Measurements from ENCODE around the gene ARSG.

DNA sequence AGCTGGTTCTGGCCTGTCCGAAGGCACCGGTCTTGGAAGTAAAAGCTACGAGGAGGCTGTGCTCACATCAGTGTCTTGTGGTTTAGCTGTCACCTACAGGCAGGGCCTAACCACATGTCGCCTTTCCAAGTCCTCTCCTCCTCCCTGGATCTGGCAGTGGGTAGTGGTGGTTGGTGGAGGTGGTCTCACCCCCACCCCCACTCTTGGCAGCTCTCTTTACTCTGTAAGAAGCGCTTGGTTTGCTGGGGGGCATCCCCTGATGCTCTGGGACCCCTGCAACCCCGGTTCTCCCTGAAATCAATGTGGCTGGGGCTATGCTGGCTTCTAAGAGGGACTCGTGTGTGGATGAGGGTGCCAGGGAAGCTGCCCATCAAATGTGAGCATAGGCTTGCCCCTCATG, 97.7 kb downstream of the ARSG start:
- TF ChIP-seq CTCF (conservative IDR thresholded peaks at IDR 0.05; ENCODE audit: low read length), result no peak
- no peak for TF ChIP-seq EZH2phosphoT487 (IDR thresholded peaks at IDR 0.05; ENCODE audit: borderline replicate concordance, low read depth, low read length)
